ENCODE measurements around the gene CCS.
"Not testable (repeated sequence)": the region's sequence is repeated elsewhere in the genome, so short reads cannot be mapped to it uniquely, and the experiment has no call there.

CCS gene

GRCh38 chr11:66579017-66579606 is 13.9 kb upstream of the CCS start:
- peaks cover 4% of the 10 kb centered on the region for H3K27me3 ChIP-seq
- H3K9me3 ChIP-seq = no peaks in the 10 kb centered on the region
- no peaks in the 10 kb centered on the region for H3K36me3 ChIP-seq
- no peak overlapping the region for H3K27ac ChIP-seq
- H3K4me3 ChIP-seq (ENCODE audit: low read depth in 1 of 2, low read length in 1 of 2) = no peak overlapping the region
- H3K4me1 ChIP-seq (ENCODE audit: control insufficient read depth in 1 of 2, insufficient read depth in 1 of 2, low read depth in 1 of 2, low read length in 1 of 2) = peaks cover 3 to 6% of the 10 kb centered on the region in 2 experiments
- TF ChIP-seq CTCF (IDR thresholded peaks at IDR 0.05) = peak; percentile 80

GRCh38 chr11:66580803-66581202 is 12.2 kb upstream of the CCS start:
- Histone ChIP-seq H3K4me1 (ENCODE audit: control insufficient read depth in 1 of 2, insufficient read depth in 1 of 2, low read depth in 1 of 2, low read length in 1 of 2) (peaks cover 3 to 6% of the 10 kb centered on the region in 2 experiments), H3K36me3 (no peaks in the 10 kb centered on the region), H3K27ac (no peak overlapping the region), H3K9me3 (no peaks in the 10 kb centered on the region), H3K4me3 (ENCODE audit: low read depth in 1 of 2, low read length in 1 of 2) (no peak overlapping the region), H3K27me3 (peaks cover 7% of the 10 kb centered on the region)
- TF ChIP-seq CTCF (IDR thresholded peaks at IDR 0.05) = no peak

DNA sequence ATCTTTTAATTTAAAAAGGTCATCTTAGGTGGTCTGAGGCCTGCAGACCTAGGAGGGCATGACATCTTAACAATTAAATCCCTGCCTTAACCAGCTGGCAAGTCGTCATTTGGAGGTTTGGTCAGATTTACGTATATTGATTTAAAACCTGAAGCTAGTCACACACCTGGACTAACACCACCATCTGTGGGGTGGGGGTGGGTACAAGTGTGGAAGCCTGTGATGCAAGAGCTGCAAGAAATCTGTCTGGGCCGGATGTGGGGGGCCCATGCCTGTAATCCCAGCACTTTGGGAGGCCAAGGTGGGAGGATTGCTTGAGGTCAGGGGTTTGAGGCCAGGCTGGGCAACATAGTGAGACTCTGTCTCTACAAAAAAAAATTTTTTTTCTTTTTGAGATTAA is 11.7 kb upstream of the CCS start:
- Histone ChIP-seq H3K36me3 (no peaks in the 10 kb centered on the region), H3K4me3 (ENCODE audit: low read depth in 1 of 2, low read length in 1 of 2) (no peak overlapping the region), H3K4me1 (ENCODE audit: control insufficient read depth in 1 of 2, insufficient read depth in 1 of 2, low read depth in 1 of 2, low read length in 1 of 2) (peaks cover 3 to 6% of the 10 kb centered on the region in 2 experiments), H3K27ac (no peak overlapping the region), H3K27me3 (peaks cover 7% of the 10 kb centered on the region), H3K9me3 (no peaks in the 10 kb centered on the region)
- no peak for TF ChIP-seq CTCF (IDR thresholded peaks at IDR 0.05)

GRCh38 chr11:66582565-66583147 is 10.3 kb upstream of the CCS start:
- H3K27ac ChIP-seq; H3K36me3 ChIP-seq; H3K27me3 ChIP-seq; H3K9me3 ChIP-seq; H3K4me1 ChIP-seq (ENCODE audit: control insufficient read depth in 1 of 2, insufficient read depth in 1 of 2, low read depth in 1 of 2, low read length in 1 of 2); H3K4me3 ChIP-seq (ENCODE audit: low read depth in 1 of 2, low read length in 1 of 2): not testable (repeated sequence)

DNA sequence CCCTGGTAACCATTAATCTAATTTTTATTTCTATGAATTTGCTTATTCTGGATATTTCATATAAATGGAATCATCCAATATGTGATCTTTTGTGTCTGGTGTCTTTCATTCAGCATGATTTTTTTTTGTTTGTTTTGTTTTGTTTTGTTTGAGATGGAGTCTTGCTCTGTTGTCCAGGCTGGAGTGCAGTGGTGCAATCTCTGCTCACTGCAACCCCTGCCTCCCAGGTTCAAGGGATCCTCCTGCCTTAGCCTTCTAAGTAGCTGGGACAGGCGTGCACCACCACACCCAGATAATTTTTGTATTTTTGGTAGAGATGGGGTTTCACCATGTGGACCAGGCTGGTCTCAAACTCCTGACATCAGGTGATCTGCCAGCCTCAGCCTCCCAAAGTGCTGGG is 7.5 kb upstream of the CCS start:
- H3K36me3 ChIP-seq; H3K4me3 ChIP-seq (ENCODE audit: low read depth in 1 of 2, low read length in 1 of 2); H3K27me3 ChIP-seq; H3K4me1 ChIP-seq (ENCODE audit: control insufficient read depth in 1 of 2, insufficient read depth in 1 of 2, low read depth in 1 of 2, low read length in 1 of 2); H3K27ac ChIP-seq; H3K9me3 ChIP-seq: not testable (repeated sequence)

DNA sequence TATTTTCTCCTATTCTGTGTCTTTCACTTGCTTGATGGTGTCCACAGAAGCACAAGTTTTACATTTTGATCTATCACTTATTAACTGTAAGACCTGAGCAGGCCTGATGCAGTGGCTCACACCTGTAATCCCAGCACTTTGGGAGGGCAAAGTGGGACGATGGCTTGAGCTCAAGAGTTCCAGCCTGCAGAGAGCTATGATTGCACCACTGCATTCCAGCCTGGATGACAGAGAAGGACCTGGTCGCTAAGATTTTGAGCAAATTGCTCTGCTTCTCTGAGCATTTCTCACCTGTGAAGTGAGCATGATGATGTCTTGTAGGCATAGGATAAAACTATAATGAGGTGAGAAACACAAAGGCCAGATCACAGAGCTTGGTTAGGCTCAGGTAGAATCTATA is 6.8 kb upstream of the CCS start:
- Histone ChIP-seq H3K27ac (no peak overlapping the region), H3K36me3 (no peaks in the 10 kb centered on the region), H3K4me3 (ENCODE audit: low read depth in 1 of 2, low read length in 1 of 2) (no peak overlapping the region), H3K4me1 (ENCODE audit: control insufficient read depth in 1 of 2, insufficient read depth in 1 of 2, low read depth in 1 of 2, low read length in 1 of 2) (no peaks in the 10 kb centered on the region), H3K9me3 (no peaks in the 10 kb centered on the region), H3K27me3 (peaks cover 7% of the 10 kb centered on the region)
- TF ChIP-seq CTCF (IDR thresholded peaks at IDR 0.05) = no peak

DNA sequence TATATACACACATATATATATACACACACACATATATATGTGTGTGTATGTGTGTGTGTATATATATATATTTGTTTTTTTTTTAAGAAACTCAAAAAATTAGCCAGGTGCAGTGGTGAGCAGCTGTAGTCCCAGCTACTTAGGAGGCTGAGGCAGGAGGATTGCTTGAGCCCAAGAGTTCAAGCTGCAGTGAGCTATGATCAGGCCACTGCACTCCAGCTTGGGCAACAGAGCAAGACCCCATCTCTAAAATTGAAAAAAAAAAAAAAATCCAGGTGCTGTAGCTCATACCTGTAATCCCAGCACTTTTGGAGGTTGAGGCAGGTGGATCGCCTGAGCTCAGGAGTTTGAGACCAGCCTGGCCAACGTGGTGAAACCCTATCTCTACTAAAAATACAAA is 3.7 kb upstream of the CCS start:
- H3K4me3 ChIP-seq (ENCODE audit: low read depth in 1 of 2, low read length in 1 of 2); H3K27me3 ChIP-seq; H3K27ac ChIP-seq; H3K36me3 ChIP-seq; H3K9me3 ChIP-seq: not testable (repeated sequence)
- H3K4me1 ChIP-seq (ENCODE audit: control insufficient read depth in 1 of 2, insufficient read depth in 1 of 2, low read depth in 1 of 2, low read length in 1 of 2) = peaks cover 15 to 19% of the 10 kb centered on the region in 2 experiments

All from neutrophil (primary cell).